Activated CD8-positive, alpha-beta memory T cell treated with anti-CD3 and anti-CD28 coated beads for 48 hours (primary cell): ENCODE measurements around the gene CARNS1.

Experiments
- DNase-seq, 3 experiments: peaks; one replicate each; pipeline ENCODE4 v3.0.0-alpha.2; 2020; ENCODE audit warnings: low read depth in 2 of 3, low spot score in 2 of 3

CARNS1 gene

GRCh38 chr11:67375320-67376055, 40.0 kb upstream of the CARNS1 start:
- no peak for DNase-seq

- no peak for DNase-seq
Measured at GRCh38 chr11:67376063-67376820, 39.2 kb upstream of the CARNS1 start.

- no peak for DNase-seq
Measured at GRCh38 chr11:67376873-67377808, 38.3 kb upstream of the CARNS1 start.

- DNase-seq = no peak
Measured at GRCh38 chr11:67378544-67378943, 36.9 kb upstream of the CARNS1 start.

GRCh38 chr11:67379061-67380058, 36.1 kb upstream of the CARNS1 start:
- DNase-seq = no peak

- DNase-seq = no peak
Measured at GRCh38 chr11:67381244-67381972, 34.1 kb upstream of the CARNS1 start.

GRCh38 chr11:67382276-67383136, 33.0 kb upstream of the CARNS1 start:
- peak in 1 of 3 experiments; percentile 68 for DNase-seq

- no peak for DNase-seq
Measured at GRCh38 chr11:67384851-67385366, 30.6 kb upstream of the CARNS1 start.

- DNase-seq = no peak
Measured at GRCh38 chr11:67387069-67387468, 28.4 kb upstream of the CARNS1 start.

- DNase-seq = no peak
Measured at GRCh38 chr11:67387518-67387917, 28.0 kb upstream of the CARNS1 start.

- DNase-seq = no peak
Measured at GRCh38 chr11:67389477-67389876, 26.0 kb upstream of the CARNS1 start.

GRCh38 chr11:67390947-67391303, 24.6 kb upstream of the CARNS1 start:
- DNase-seq = no peak

- peak; percentile 84 to 91 (median 85) for DNase-seq
Measured at GRCh38 chr11:67391304-67392182, 23.9 kb upstream of the CARNS1 start, which contains the start of gene RAD9A. Gene RAD9A, plus strand, starts transcription at chr11:67391986. Its CDS starts 59 bp downstream, at chr11:67392045.

- DNase-seq = no peak
Measured at GRCh38 chr11:67392183-67392715, 23.2 kb upstream of the CARNS1 start.

- DNase-seq = no peak
Measured at GRCh38 chr11:67393437-67393836, 22.0 kb upstream of the CARNS1 start.

- DNase-seq = no peak
Measured at GRCh38 chr11:67393990-67394389, 21.5 kb upstream of the CARNS1 start.
